ENCODE data around the gene PRTN3.

DNA sequence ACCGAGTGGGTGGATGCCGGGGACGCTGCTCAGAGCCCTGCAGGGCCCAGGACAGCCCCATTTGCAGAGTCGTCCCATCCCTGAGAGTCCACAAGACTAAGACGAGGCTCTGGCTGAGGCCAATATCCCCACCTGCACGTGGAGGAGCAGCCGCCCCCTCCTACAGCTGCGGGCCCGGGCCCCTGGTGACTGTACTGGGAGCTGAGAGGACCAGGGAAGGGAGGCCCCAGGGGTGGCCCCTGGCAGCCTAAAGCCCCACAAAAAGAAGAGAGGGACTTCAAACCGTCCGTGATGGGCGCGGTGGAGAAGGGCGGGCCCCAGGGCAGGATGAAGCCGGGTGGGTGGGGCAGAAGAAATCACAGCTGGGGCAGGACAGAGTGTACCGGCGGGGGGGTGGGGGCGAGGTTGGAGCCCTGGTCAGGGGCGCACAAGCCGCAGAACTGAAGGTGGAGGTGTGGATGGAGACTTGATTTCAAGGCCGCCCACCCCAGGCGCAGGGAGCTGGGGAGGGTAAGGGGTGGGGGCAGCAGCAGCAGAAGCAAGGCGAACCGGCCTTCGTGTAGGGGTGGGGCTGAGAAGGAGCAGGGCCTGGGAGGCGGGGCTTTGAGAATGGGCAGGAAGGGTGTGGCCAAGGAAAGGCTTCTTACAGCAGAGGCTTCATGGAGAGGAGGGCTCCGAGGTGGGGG lies 31.6 kb downstream of the PRTN3 start:
- no peak for TF ChIP-seq POLR2AphosphoS5 (IDR thresholded peaks at IDR 0.05)
- TF ChIP-seq, protein P1, sequence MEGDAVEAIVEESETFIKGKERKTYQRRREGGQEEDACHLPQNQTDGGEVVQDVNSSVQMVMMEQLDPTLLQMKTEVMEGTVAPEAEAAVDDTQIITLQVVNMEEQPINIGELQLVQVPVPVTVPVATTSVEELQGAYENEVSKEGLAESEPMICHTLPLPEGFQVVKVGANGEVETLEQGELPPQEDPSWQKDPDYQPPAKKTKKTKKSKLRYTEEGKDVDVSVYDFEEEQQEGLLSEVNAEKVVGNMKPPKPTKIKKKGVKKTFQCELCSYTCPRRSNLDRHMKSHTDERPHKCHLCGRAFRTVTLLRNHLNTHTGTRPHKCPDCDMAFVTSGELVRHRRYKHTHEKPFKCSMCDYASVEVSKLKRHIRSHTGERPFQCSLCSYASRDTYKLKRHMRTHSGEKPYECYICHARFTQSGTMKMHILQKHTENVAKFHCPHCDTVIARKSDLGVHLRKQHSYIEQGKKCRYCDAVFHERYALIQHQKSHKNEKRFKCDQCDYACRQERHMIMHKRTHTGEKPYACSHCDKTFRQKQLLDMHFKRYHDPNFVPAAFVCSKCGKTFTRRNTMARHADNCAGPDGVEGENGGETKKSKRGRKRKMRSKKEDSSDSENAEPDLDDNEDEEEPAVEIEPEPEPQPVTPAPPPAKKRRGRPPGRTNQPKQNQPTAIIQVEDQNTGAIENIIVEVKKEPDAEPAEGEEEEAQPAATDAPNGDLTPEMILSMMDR (IDR thresholded peaks at IDR 0.05) = no peak

Measured in prostate gland (tissue), 2 donors.